WTC11 (cell line): Measurements from ENCODE around the gene FHIT. TPM values are rescaled to one million over a fixed set of nuclear protein-coding genes. Genes with fewer than 3 reads are reported as not detected.

Source experiments
- ATAC-seq: fragments of 200-7000 bp; cut with Tn5 transposase; 2 replicates; pipeline ENCODE4 v1.10.0; 2021; ENCODE audit warnings: mild to moderate bottlenecking, moderate library complexity
- CTCF ChIA-PET: fragments of 300-600 bp; sonication (Branson Sonifier 250); formaldehyde crosslinking; loops from one replicate; lab custom pipeline; 2021; ENCODE audit warnings: antibody characterized with exemption; lab: Charles Lee
- POLR2A ChIA-PET: fragments of 350-600 bp; sonication (Branson Sonifier 250); formaldehyde crosslinking; loops from one replicate; lab custom pipeline; 2021; ENCODE audit warnings: antibody characterized with exemption; lab: Charles Lee
- DNase-seq: peaks from one replicate; pipeline ENCODE4 v3.0.0; 2021; ENCODE audit warnings: low spot score
- H3K27ac Mint-ChIP-seq: 2 replicates; pipeline ENCODE4 v1.8.0; 2021; ENCODE audit warnings: mixed read lengths
- H3K27me3 Mint-ChIP-seq: 2 replicates; pipeline ENCODE4 v1.8.0; 2021; ENCODE audit warnings: low read depth, mild to moderate bottlenecking, moderate library complexity, mixed read lengths
- H3K36me3 Mint-ChIP-seq: 2 replicates; pipeline ENCODE4 v1.8.0; 2021; ENCODE audit warnings: mixed read lengths
- H3K4me1 Mint-ChIP-seq: 2 replicates; pipeline ENCODE4 v1.8.0; 2022; ENCODE audit warnings: mixed read lengths
- H3K4me3 Mint-ChIP-seq: 2 replicates; pipeline ENCODE4 v1.8.0; 2021; ENCODE audit warnings: mild to moderate bottlenecking, moderate library complexity, mixed read lengths
- H3K9me3 Mint-ChIP-seq: 2 replicates; pipeline ENCODE4 v1.8.0; 2021; ENCODE audit warnings: mixed read lengths
- ATF6 ChIP-seq: sonication (generic); formaldehyde crosslinking; IDR thresholded peaks from 2 replicates; pipeline ENCODE4 v1.8.1; 2023; ENCODE audit warnings: mild to moderate bottlenecking, missing genetic modification reagents
- CBFB ChIP-seq: sonication (generic); formaldehyde crosslinking; IDR thresholded peaks from 2 replicates; pipeline ENCODE4 v1.8.1; 2022; ENCODE audit warnings: mild to moderate bottlenecking, low read depth, missing genetic modification reagents
- CREB1 ChIP-seq: sonication (generic); formaldehyde crosslinking; IDR thresholded peaks from 2 replicates; pipeline ENCODE4 v1.8.0; 2023; ENCODE audit warnings: mild to moderate bottlenecking, missing genetic modification reagents
- CREM ChIP-seq: sonication (generic); formaldehyde crosslinking; IDR thresholded peaks from 2 replicates; pipeline ENCODE4 v1.8.1; 2022; ENCODE audit warnings: mild to moderate bottlenecking, missing genetic modification reagents, moderate library complexity
- E2F5 ChIP-seq: sonication (generic); formaldehyde crosslinking; IDR thresholded peaks from 2 replicates; pipeline ENCODE4 v1.8.1; 2022; ENCODE audit warnings: mild to moderate bottlenecking, moderate library complexity, missing genetic modification reagents
- ESRRA ChIP-seq: sonication (generic); formaldehyde crosslinking; IDR thresholded peaks from 2 replicates; pipeline ENCODE4 v1.8.1; 2022; ENCODE audit warnings: mild to moderate bottlenecking, missing genetic modification reagents, borderline replicate concordance
- FOXJ3 ChIP-seq: sonication (generic); formaldehyde crosslinking; IDR thresholded peaks from 2 replicates; pipeline ENCODE4 v1.9.0; 2021; ENCODE audit warnings: missing genetic modification reagents, mild to moderate bottlenecking, borderline replicate concordance
- IRF2 ChIP-seq: sonication (generic); formaldehyde crosslinking; IDR thresholded peaks from 2 replicates; pipeline ENCODE4 v1.8.0; 2022; ENCODE audit warnings: low read depth, missing genetic modification reagents, borderline replicate concordance
- JUN ChIP-seq: sonication (generic); formaldehyde crosslinking; IDR thresholded peaks from 2 replicates; pipeline ENCODE4 v1.8.0; 2023; ENCODE audit warnings: mild to moderate bottlenecking, missing genetic modification reagents
- MLX ChIP-seq: sonication (generic); formaldehyde crosslinking; IDR thresholded peaks from 2 replicates; pipeline ENCODE4 v1.8.1; 2023; ENCODE audit warnings: mild to moderate bottlenecking, missing genetic modification reagents, moderate library complexity
- NFATC4 ChIP-seq: fragments of 250-450 bp; sonication (Bioruptor Pico); IDR thresholded peaks from 2 replicates; pipeline ENCODE4 v1.9.0; 2021; ENCODE audit warnings: mild to moderate bottlenecking
- NR1H2 ChIP-seq: sonication (generic); formaldehyde crosslinking; IDR thresholded peaks from 2 replicates; pipeline ENCODE4 v1.9.0; 2021; ENCODE audit warnings: mild to moderate bottlenecking, moderate library complexity, missing genetic modification reagents
- OVOL2 ChIP-seq: fragments of 250-450 bp; sonication (Bioruptor Pico); IDR thresholded peaks from 2 replicates; pipeline ENCODE4 v1.9.0; 2021; ENCODE audit warnings: mild to moderate bottlenecking, borderline replicate concordance
- SMAD3 ChIP-seq: sonication (generic); formaldehyde crosslinking; IDR thresholded peaks from 2 replicates; pipeline ENCODE4 v1.8.0; 2022; ENCODE audit warnings: missing genetic modification reagents, mild to moderate bottlenecking, borderline replicate concordance
- SMAD4 ChIP-seq: sonication (generic); formaldehyde crosslinking; IDR thresholded peaks from 2 replicates; pipeline ENCODE4 v1.8.0; 2022; ENCODE audit warnings: mild to moderate bottlenecking, missing genetic modification reagents
- STAT6 ChIP-seq: sonication (generic); formaldehyde crosslinking; conservative IDR thresholded peaks from 2 replicates; pipeline ENCODE4 v1.8.1; 2023; ENCODE audit warnings: mild to moderate bottlenecking, low read depth, missing genetic modification reagents, moderate library complexity
- TCF7 ChIP-seq: sonication (generic); formaldehyde crosslinking; IDR thresholded peaks from 2 replicates; pipeline ENCODE4 v1.8.0; 2022; ENCODE audit warnings: mild to moderate bottlenecking, low read depth, missing genetic modification reagents, moderate library complexity
- USF1 ChIP-seq: sonication (generic); formaldehyde crosslinking; IDR thresholded peaks from 2 replicates; pipeline ENCODE4 v1.8.0; 2022; ENCODE audit warnings: mild to moderate bottlenecking, missing genetic modification reagents
- USF2 ChIP-seq: sonication (generic); formaldehyde crosslinking; IDR thresholded peaks from 2 replicates; pipeline ENCODE4 v1.8.1; 2023; ENCODE audit warnings: mild to moderate bottlenecking, missing genetic modification reagents, moderate library complexity
- ZNF138 ChIP-seq: sonication (generic); formaldehyde crosslinking; conservative IDR thresholded peaks from 2 replicates; pipeline ENCODE4 v1.8.1; 2022; ENCODE audit warnings: mild to moderate bottlenecking, moderate library complexity, missing genetic modification reagents
- ZNF263 ChIP-seq: sonication (generic); formaldehyde crosslinking; IDR thresholded peaks from 2 replicates; pipeline ENCODE4 v1.8.1; 2022; ENCODE audit warnings: low read depth, mild to moderate bottlenecking, moderate library complexity, missing genetic modification reagents
- ZNF671 ChIP-seq: fragments of 250-450 bp; sonication (Bioruptor Pico); IDR thresholded peaks from 2 replicates; pipeline ENCODE4 v1.8.0; 2021; ENCODE audit warnings: mild to moderate bottlenecking
- total RNA-seq: library from RNA; stranded (reverse); gene quantifications from 3 replicates; pipeline ENCODE4 v1.2.3, GENCODE V29; 2021
- TF ChIP-seq, protein P1 (sequence below): sonication (generic); formaldehyde crosslinking; IDR thresholded peaks from 2 replicates; pipeline ENCODE4 v1.8.0; 2022; ENCODE audit warnings: mild to moderate bottlenecking, missing genetic modification reagents
- TF ChIP-seq, protein P2 (sequence below): sonication (generic); formaldehyde crosslinking; IDR thresholded peaks from 2 replicates; pipeline ENCODE4 v1.8.0; 2022; ENCODE audit warnings: mild to moderate bottlenecking, missing genetic modification reagents

FHIT gene
- total RNA-seq, 1 experiment from 2014 or later: 2.6 TPM

GRCh38 chr3:59939826-59940426, 1311.3 kb downstream of the FHIT start:
- POLR2A ChIA-PET: no interaction called here
- Mint-ChIP-seq H3K9me3 (peaks cover 9% of the 10 kb centered on the region), H3K4me3 (no peak overlapping the region), H3K27ac (no peak overlapping the region), H3K4me1 (no peaks in the 10 kb centered on the region), H3K36me3 (0 out of 2 replicates have a peak, but pooled peaks cover 3% of the 10 kb centered on the region), H3K27me3 (no peaks in the 10 kb centered on the region)
- ATAC-seq (no peak), DNase-seq (no peak)
- CTCF ChIA-PET: no interaction called here
- TF ChIP-seq, protein P1, sequence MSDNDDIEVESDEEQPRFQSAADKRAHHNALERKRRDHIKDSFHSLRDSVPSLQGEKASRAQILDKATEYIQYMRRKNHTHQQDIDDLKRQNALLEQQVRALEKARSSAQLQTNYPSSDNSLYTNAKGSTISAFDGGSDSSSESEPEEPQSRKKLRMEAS: no peak
- no peak for TF ChIP-seq JUN (CRISPR knock-in tag)
- no peak for TF ChIP-seq CREB1 (CRISPR knock-in tag)
- TF ChIP-seq CBFB: no peak
- no peak for TF ChIP-seq FOXJ3 (CRISPR knock-in tag)
- no peak for TF ChIP-seq CREM (CRISPR knock-in tag)
- no peak for TF ChIP-seq MLX (CRISPR knock-in tag)
- TF ChIP-seq USF1 (CRISPR knock-in tag): no peak
- no peak for TF ChIP-seq OVOL2
- no peak for TF ChIP-seq ZNF138
- no peak for TF ChIP-seq SMAD4 (CRISPR knock-in tag)
- TF ChIP-seq STAT6 (CRISPR knock-in tag): no peak
- no peak for TF ChIP-seq ZNF263 (CRISPR knock-in tag)

DNA sequence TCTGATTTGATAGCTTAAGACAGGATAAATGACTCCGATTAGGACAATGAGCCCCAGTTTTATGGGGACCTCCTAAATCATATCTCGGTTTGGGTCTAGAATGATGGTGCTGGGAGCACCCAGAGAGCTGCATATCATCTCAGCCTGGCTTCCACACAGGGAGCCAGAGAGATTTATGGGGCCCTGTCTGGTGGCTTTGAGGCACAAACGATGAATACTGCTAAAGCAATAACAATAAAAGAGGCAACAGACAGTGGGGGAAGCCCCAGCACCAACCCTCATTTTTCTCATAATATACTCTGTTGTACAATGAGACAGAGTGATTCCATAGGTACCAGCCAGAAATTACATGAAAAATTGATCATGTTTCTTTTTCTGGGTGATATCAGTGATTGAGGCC, 1312.4 kb downstream of the FHIT start:
- Mint-ChIP-seq H3K4me1 (no peaks in the 10 kb centered on the region), H3K27ac (no peak overlapping the region; the same call in 1 of the 2 replicates), H3K27me3 (no peaks in the 10 kb centered on the region), H3K36me3 (no peaks in the 10 kb centered on the region), H3K4me3 (no peak overlapping the region), H3K9me3 (peaks cover 12% of the 10 kb centered on the region)
- CTCF ChIA-PET: no interaction called here
- POLR2A ChIA-PET: no interaction called here
- no peak for ATAC-seq
- TF ChIP-seq NFATC4 (no peak), NR1H2 (CRISPR knock-in tag) (no peak), E2F5 (CRISPR knock-in tag) (no peak), OVOL2 (no peak), IRF2 (CRISPR knock-in tag) (no peak), TCF7 (CRISPR knock-in tag) (no peak)
- TF ChIP-seq, all 79 proteins: peak for 0
- no peak for DNase-seq

GRCh38 chr3:59937201-59937600, 1314.1 kb downstream of the FHIT start:
- no peaks in the 10 kb centered on the region for H3K4me1 Mint-ChIP-seq
- POLR2A ChIA-PET: no interaction called here
- no peaks in the 10 kb centered on the region for H3K27me3 Mint-ChIP-seq
- H3K27ac Mint-ChIP-seq: no peak overlapping the region
- CTCF ChIA-PET: no interaction called here
- peaks cover 12% of the 10 kb centered on the region for H3K9me3 Mint-ChIP-seq
- no peak overlapping the region for H3K4me3 Mint-ChIP-seq
- H3K36me3 Mint-ChIP-seq: no peaks in the 10 kb centered on the region
- no peak for ATAC-seq
- no peak for DNase-seq
- no peak for TF ChIP-seq ESRRA (CRISPR knock-in tag)
- TF ChIP-seq USF2 (CRISPR knock-in tag): no peak
- no peak for TF ChIP-seq ZNF671
- no peak for TF ChIP-seq ATF6 (CRISPR knock-in tag)
- TF ChIP-seq, protein P2, sequence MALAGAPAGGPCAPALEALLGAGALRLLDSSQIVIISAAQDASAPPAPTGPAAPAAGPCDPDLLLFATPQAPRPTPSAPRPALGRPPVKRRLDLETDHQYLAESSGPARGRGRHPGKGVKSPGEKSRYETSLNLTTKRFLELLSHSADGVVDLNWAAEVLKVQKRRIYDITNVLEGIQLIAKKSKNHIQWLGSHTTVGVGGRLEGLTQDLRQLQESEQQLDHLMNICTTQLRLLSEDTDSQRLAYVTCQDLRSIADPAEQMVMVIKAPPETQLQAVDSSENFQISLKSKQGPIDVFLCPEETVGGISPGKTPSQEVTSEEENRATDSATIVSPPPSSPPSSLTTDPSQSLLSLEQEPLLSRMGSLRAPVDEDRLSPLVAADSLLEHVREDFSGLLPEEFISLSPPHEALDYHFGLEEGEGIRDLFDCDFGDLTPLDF (CRISPR knock-in tag): no peak
- no peak for TF ChIP-seq CBFB
- no peak for TF ChIP-seq SMAD4 (CRISPR knock-in tag)
- TF ChIP-seq SMAD3: no peak
- TF ChIP-seq NR1H2 (CRISPR knock-in tag): no peak
